ENCODE measurements around the gene A1BG. TPM values are rescaled to one million over a fixed set of nuclear protein-coding genes. Genes with fewer than 3 reads are reported as not detected.

The A1BG gene
- total RNA-seq, 4 donors from 2014 or later: 0.50 to 14.9 (median 3.4) TPM

DNA sequence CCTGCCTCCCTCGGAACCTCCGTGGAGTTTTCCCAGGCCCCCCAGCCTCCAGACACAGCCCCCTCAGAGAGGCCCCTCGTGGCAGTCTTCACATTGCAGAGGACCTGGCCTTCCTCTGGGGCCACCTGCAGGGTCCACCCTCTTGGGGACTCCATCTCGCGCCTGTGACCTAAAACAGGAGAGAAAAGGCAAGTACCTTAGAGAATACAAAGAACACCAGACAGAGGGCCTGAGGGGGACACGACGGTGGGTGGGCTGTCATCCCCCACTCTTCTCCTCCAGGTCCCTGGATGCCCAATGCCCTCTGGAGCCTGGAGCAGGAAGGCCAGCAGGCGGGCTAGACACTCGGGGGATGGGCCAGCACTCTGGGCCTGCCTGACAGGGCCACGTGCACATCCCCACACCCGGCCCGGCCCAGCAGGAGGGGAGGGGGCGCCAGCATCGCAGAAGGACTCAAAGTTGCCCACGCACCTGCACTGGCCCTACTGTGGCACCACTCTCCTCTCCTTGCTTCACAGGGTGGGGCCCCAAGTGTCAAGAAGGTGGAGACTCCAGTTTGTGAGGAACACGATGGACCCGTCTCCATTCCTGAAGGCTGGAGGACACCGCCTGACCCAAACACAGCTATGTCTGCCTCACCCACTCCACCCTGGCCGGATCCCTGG is 4.3 kb upstream of the A1BG start:
- H3K4me3 ChIP-seq (replicated peaks in 1 of 3): no peak overlapping the region
- no peaks in the 10 kb centered on the region for H3K9me3 ChIP-seq
- 76 to 86% methylated on average over 13 to 16 of the region's 19 CpGs for WGBS, 2 donors
- H3K36me3 ChIP-seq: no peaks in the 10 kb centered on the region
- no peak for TF ChIP-seq POLR2A (IDR thresholded peaks at IDR 0.05)
- TF ChIP-seq, protein P1, sequence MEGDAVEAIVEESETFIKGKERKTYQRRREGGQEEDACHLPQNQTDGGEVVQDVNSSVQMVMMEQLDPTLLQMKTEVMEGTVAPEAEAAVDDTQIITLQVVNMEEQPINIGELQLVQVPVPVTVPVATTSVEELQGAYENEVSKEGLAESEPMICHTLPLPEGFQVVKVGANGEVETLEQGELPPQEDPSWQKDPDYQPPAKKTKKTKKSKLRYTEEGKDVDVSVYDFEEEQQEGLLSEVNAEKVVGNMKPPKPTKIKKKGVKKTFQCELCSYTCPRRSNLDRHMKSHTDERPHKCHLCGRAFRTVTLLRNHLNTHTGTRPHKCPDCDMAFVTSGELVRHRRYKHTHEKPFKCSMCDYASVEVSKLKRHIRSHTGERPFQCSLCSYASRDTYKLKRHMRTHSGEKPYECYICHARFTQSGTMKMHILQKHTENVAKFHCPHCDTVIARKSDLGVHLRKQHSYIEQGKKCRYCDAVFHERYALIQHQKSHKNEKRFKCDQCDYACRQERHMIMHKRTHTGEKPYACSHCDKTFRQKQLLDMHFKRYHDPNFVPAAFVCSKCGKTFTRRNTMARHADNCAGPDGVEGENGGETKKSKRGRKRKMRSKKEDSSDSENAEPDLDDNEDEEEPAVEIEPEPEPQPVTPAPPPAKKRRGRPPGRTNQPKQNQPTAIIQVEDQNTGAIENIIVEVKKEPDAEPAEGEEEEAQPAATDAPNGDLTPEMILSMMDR (IDR thresholded peaks at IDR 0.05): no peak
- peaks cover 0 to 5% of the 10 kb centered on the region in 2 donors for H3K4me1 ChIP-seq
- no peak for DNase-seq
- intact Hi-C loops (cut with DNase I): no loop called here
- H3K27me3 ChIP-seq: no peaks in the 10 kb centered on the region
- no peak overlapping the region for H3K27ac ChIP-seq

DNA sequence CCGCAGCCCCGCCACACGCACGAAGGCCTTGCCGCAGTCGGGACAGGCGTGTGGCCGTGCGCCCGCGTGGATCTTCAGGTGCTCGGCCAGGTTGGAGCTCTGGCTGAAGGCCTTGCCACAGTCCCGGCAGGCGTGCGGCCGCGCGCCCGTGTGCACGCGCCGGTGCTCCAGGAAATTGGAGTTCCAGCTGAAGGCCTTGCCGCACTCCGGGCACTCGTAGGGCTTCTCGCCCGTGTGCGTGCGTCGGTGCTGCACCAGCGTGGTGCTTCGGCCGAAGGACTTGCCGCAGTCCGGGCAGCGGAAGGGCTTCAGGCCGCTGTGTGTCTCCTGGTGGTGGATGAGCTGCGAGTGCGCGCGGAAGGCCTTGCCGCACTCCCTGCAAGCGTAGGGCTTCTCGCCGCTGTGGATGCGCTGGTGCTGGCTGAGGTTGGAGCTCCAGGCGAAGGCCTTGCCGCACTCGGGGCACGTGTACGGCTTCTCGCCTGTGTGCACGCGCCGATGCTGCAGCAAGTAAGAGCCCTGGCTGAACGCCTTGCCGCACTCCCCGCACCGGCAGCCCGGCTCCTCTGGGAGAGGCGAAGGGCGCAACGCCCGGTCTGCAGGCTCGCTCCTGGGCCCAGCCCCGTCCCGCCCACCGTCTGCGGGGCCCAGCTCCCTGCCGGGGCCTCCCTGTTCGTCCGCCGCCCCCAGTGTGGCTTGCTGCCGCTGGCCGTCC is 3.6 kb upstream of the A1BG start:
- Histone ChIP-seq H3K4me3 (replicated peaks in 1 of 3) (no peak overlapping the region), H3K27me3 (no peaks in the 10 kb centered on the region), H3K4me1 (peaks cover 0 to 5% of the 10 kb centered on the region in 2 donors), H3K36me3 (no peaks in the 10 kb centered on the region), H3K27ac (no peak overlapping the region), H3K9me3 (no peaks in the 10 kb centered on the region)
- TF ChIP-seq, protein P1 (IDR thresholded peaks at IDR 0.05): no peak
- no peak for TF ChIP-seq POLR2A (IDR thresholded peaks at IDR 0.05)
- intact Hi-C loops (cut with DNase I): no loop called here
- no peak for DNase-seq
- 58 to 59% methylated on average over 12 to 33 of the region's 75 CpGs for WGBS, 2 donors

DNA sequence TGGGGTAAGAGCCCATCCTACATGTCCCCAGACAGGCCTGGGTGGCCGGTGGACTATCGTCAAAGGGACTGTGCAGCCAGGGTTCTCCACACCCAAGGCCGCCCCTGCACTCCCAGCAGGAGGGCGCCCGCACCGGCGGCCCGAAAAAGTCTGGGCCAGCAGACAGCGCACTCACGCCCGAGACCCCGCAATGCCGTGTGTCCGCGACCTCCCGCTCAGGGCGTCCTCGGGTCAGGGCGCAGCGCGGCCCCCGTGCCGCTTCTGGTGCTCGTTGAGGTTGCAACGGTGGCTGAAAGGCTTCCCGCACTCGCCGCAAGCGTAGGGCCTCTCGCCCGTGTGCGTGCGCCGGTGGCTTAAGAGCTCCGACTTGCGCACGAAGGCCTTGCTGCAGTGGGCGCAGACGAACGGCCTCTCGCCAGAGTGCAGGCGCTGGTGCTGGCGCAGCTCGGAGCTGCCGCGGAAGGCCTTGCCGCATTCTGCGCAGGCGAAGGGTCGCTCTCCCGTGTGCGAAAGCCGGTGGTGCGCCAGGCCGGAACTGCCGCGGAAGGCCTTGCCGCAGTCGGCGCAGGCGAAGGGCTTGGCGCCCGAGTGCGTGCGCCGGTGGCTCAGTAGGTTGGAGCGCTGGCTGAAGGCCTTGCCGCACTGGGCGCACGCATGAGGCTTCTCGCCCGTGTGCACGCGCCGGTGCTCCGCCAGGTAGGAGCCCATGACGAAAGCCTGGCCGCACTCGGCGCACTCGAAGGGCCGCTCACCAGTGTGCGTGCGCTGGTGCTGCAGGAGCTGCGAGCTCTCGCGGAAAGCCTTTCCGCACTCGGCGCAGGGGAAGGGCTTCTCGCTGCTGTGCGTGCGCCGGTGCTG is 2.8 kb upstream of the A1BG start:
- intact Hi-C loops (cut with DNase I): no loop called here
- H3K4me1 ChIP-seq: no peaks in the 10 kb centered on the region
- H3K4me3 ChIP-seq (replicated peaks in 1 of 3): no peak overlapping the region
- no peaks in the 10 kb centered on the region for H3K27me3 ChIP-seq
- no peaks in the 10 kb centered on the region for H3K9me3 ChIP-seq
- no peaks in the 10 kb centered on the region for H3K36me3 ChIP-seq
- no peak for TF ChIP-seq POLR2A (IDR thresholded peaks at IDR 0.05)
- TF ChIP-seq, protein P1 (IDR thresholded peaks at IDR 0.05): no peak
- H3K27ac ChIP-seq: no peak overlapping the region
- DNase-seq: no peak
- 45 to 62% methylated on average over 11 to 20 of the region's 94 CpGs for WGBS, 2 donors

DNA sequence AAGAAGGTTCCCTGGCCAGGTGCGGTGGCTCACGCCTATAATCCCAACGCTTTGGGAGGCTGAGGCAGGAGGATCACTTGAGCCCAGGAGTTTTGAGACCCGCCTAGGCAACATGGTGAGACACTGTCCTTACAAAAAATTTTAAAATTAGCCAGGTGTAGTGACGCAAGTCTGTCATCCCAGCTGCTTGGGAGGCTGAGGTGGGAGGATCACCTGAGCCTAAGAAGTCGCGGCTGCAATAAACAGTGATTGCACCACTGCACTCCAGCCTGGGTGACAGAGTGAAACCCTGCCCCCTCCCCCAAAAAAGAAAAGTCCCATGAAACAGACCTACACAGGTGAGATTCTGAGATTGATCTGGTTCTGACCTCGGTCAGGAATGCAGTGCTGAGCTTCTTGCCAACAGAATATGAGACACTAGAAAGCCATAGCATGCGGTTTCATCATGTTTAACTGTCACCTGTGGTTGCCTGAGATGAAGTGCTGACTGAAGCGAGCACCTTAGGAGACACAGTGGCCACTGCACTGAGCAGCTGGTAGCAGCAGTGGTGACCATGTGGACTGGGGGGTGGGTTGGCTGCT is 2.0 kb upstream of the A1BG start:
- H3K27me3 ChIP-seq: no peaks in the 10 kb centered on the region
- H3K4me3 ChIP-seq (replicated peaks in 1 of 3): no peak overlapping the region
- H3K4me1 ChIP-seq: peaks cover 3% of the 10 kb centered on the region in 2 donors
- intact Hi-C loops (cut with DNase I): no loop called here
- no peak overlapping the region for H3K27ac ChIP-seq
- H3K9me3 ChIP-seq: no peaks in the 10 kb centered on the region
- no peak for DNase-seq
- H3K36me3 ChIP-seq: no peaks in the 10 kb centered on the region
- 91 to 92% methylated on average over 10 of the region's 10 CpGs for WGBS, 2 donors
- no peak for TF ChIP-seq POLR2A (IDR thresholded peaks at IDR 0.05)
- TF ChIP-seq, protein P1 (IDR thresholded peaks at IDR 0.05): no peak

Measured in thyroid gland (tissue), 4 donors.